ENCODE results near the gene UBE2J2. TPM values are rescaled to one million over a fixed set of nuclear protein-coding genes. Genes with fewer than 3 reads are reported as not detected.

UBE2J2 gene
- total and polyA plus RNA-seq, 3 donors from 2014 or later = 133 to 203 (median 139) TPM

- DNase-seq = no peak
- Histone ChIP-seq H3K27ac (no peak overlapping the region), H3K9me3 (no peaks in the 10 kb centered on the region), H3K4me1 (peaks cover 11% of the 10 kb centered on the region), H3K4me3 (no peak overlapping the region), H3K27me3 (no peaks in the 10 kb centered on the region), H3K36me3 (ENCODE audit: low read depth, missing control alignments) (no peaks in the 10 kb centered on the region)
- intact Hi-C loops (cut with DNase I; ENCODE audit: low total_unique reads) = no loop called here
- 93 to 94% methylated on average over 10 to 22 of the region's 22 CpGs for WGBS, 2 donors
- TF ChIP-seq CTCF (IDR thresholded peaks at IDR 0.05) (no peak), POLR2A (IDR thresholded peaks at IDR 0.05) (no peak)
Observed at GRCh38 chr1:1285102-1285571, 11.5 kb upstream of the UBE2J2 start.

- TF ChIP-seq POLR2A (IDR thresholded peaks at IDR 0.05) (no peak), CTCF (IDR thresholded peaks at IDR 0.05) (no peak)
- intact Hi-C loops (cut with DNase I; ENCODE audit: low total_unique reads) = no loop called here
- Histone ChIP-seq H3K9me3 (no peaks in the 10 kb centered on the region), H3K4me1 (peaks cover 11% of the 10 kb centered on the region), H3K36me3 (ENCODE audit: low read depth, missing control alignments) (no peaks in the 10 kb centered on the region), H3K27ac (no peak overlapping the region), H3K4me3 (no peak overlapping the region), H3K27me3 (no peaks in the 10 kb centered on the region)
- no peak for DNase-seq
- 81 to 86% methylated on average over 12 to 28 of the region's 32 CpGs for WGBS, 2 donors
Observed at GRCh38 chr1:1284221-1285101, 10.8 kb upstream of the UBE2J2 start.

- Histone ChIP-seq H3K4me1 (peaks cover 11% of the 10 kb centered on the region), H3K4me3 (no peak overlapping the region), H3K36me3 (ENCODE audit: low read depth, missing control alignments) (no peaks in the 10 kb centered on the region), H3K27me3 (no peaks in the 10 kb centered on the region), H3K27ac (no peak overlapping the region), H3K9me3 (no peaks in the 10 kb centered on the region)
- no peak for DNase-seq
- WGBS, 2 donors = 37% methylated on average over 4 of the region's 9 CpGs; no CpG with 5 or more reads in 1 of the 2 donors
- TF ChIP-seq CTCF (IDR thresholded peaks at IDR 0.05) (no peak), POLR2A (IDR thresholded peaks at IDR 0.05) (no peak)
- intact Hi-C loops (cut with DNase I; ENCODE audit: low total_unique reads) = no loop called here
Observed at GRCh38 chr1:1283821-1284220, 10.2 kb upstream of the UBE2J2 start.

GRCh38 chr1:1282998-1283397 lies 9.3 kb upstream of the UBE2J2 start:
- no peaks in the 10 kb centered on the region for H3K27me3 ChIP-seq
- no peak for TF ChIP-seq CTCF (IDR thresholded peaks at IDR 0.05)
- WGBS, 2 donors = 88 to 91% methylated on average over 12 to 14 of the region's 14 CpGs
- H3K9me3 ChIP-seq = no peaks in the 10 kb centered on the region
- no peak for DNase-seq
- no peak overlapping the region for H3K4me3 ChIP-seq
- H3K36me3 ChIP-seq (ENCODE audit: low read depth, missing control alignments) = no peaks in the 10 kb centered on the region
- intact Hi-C loops (cut with DNase I; ENCODE audit: low total_unique reads) = no loop called here
- H3K4me1 ChIP-seq = peaks cover 11% of the 10 kb centered on the region
- H3K27ac ChIP-seq = no peak overlapping the region

Measured in testis (tissue), 3 donors.